Activated T-cell treated with anti-CD3 and anti-CD28 coated beads, Interleukin-2, amount 50 U/mL, for 48 hours (primary cell): ENCODE measurements around the gene AGAP1.

Source experiments
- DNase-seq, 2 experiments: peaks; one replicate each; pipeline ENCODE4 v3.0.0-alpha.2; 2020

Gene AGAP1

DNA sequence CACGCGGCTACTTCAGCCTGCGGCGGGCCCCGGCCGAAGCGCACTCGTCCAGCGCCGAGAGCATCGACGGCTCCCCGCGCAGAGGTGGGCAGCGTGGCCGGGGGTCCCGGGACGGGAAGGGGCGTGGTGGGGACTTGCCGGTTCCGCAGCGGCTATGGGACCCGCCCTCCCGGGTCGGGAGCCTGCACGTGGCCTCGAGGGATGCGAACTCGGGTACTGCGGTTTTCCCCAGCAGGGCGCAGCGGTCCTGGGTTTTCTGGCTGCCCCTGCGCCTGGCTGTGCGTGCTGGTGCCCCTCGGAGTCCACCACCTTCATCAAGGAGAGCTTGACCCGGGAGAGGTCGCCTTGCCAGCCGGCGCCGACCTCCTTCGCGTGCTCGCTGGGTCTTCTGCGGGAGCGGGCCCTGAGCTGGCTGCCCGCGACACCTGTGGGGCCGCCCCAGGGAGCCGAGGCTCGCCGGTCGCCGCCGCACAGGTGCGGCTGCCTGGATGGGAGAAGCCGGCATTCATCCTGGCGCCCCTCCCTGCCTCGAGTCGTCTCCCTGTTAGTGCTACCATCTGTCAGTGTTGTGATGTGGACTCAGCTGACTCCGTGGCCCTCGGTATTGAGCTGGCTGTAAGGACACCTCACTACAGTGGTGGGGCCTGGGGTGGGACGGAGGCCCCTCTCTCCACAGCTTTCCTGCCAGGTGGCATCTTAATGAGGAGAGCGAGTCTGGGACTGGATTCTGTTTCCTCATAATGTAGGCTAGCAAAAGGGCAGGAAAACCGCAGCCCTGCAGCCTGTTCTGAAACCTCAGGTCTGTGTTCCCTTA lies 177.3 kb downstream of the AGAP1 start:
- no peak for DNase-seq

DNA sequence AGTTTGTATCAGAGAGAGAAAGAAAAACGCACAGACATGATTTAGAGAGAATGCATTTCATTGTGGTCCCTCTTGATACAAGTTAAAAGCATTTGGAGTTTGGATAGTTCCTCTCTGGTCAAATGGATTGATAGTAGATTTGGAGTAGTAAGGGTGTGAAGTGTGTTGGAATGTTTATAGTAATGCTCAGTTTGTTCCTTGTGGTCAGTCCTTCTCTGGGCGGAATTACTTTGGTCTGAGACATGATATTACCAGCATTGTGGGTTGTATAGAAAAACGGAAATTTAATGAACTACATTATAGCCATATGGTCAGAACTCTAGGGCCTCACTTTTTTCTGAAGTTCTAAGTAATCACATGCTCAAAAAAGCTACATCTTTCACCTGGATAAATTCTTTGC lies 178.9 kb downstream of the AGAP1 start:
- DNase-seq, result no peak

DNA sequence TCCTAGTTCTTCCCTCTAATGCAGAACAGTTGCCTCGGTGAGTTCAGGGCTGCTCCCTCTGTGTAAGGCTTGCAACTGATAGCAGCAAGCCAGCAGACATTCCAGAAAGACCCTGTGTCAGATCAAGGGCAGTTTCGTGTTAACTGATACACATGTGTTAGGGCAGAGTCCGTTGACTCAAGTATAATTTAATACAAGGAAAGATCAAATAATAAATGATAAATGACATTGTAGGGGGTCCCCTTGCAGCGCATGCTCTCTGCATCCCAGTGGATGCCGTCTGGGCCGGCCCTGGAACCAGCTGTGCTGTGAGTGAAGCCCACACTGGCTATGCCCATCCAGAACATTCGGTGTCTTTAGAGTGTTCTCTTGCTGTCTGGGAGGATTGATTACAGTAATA lies 180.3 kb downstream of the AGAP1 start:
- no peak for DNase-seq

DNA sequence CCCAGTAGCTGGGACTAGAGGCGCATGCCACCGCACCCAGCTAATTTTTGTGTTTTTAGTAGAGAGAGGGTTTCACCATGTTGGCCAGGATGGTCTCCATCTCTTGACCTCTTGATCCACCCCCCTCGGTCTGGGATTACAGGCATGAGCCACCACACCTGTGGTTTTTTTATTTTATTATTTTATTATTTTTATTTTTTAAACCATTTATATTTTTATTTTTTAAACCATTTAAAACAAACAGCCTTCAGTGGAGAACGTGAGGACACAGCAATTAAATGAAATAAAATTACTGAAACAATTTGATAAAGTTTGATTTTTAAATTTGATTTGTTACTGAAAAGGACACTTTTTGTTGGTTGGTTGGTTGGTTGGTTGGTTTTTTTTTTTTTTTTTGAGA lies 181.0 kb downstream of the AGAP1 start:
- no peak for DNase-seq

DNA sequence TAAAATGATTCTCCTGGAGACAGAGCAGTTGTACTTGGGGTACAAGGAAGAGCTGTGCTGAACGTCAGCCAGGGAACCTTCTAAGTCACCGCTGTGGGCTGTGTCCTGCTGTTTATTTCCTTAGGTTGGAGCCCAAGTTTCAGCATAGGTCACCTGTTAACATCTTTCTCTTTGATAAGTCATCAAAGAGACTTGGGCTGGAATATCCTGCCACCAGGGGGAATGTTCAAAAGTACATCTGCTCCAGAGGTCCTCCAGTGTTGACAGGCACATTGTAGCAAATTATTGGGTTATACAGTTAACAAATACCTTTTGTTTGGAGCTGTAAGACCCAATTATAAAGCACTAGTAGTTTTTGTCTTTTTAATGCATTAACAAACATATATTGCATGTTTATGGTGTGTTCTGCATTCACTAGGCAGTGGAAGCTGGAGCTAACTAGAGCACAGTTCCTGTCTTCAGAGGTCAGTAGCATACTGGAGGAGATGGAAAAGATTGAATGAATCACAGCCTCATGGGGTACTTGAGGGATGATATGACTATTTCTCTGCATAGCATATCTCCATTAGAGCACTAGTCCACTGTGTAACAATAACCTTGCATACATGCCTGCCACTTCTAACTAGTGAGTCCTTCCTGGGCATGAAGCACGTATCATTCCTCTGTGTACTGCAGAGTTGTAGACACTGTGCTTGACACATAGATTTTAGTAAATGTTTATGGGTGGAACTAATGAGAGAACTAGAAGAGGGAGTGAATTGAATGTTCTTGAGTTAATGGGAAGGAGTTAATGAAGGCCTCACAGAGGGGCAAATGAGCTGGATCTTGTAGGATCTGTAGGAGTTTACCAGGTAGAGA lies 182.1 kb downstream of the AGAP1 start:
- no peak for DNase-seq

GRCh38 chr2:235676536-235676799 lies 182.6 kb downstream of the AGAP1 start:
- DNase-seq, result no peak

GRCh38 chr2:235677276-235677788 lies 183.5 kb downstream of the AGAP1 start:
- DNase-seq, result no peak

- no peak for DNase-seq
Observed at GRCh38 chr2:235677937-235678336, 184.1 kb downstream of the AGAP1 start.

DNA sequence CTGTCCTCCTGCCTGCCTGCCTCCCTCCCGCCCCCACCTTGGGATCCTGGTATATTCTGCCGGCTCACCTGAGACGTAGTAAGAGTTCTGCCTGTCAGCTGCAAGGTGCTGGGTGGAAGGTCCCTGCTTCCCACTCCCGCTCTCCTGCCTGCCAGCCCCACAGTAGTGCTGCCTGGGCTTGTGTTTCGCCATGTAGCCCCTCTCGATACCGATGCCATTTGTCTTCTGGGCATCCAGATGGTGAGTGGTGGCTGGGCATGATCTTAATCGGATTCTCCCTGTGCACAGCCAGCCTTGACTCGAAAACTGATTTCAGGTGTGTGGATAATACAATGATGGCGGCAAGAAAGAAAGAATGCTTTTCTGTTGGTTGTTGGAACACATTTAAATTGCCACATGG lies 184.9 kb downstream of the AGAP1 start:
- no peak for DNase-seq

DNA sequence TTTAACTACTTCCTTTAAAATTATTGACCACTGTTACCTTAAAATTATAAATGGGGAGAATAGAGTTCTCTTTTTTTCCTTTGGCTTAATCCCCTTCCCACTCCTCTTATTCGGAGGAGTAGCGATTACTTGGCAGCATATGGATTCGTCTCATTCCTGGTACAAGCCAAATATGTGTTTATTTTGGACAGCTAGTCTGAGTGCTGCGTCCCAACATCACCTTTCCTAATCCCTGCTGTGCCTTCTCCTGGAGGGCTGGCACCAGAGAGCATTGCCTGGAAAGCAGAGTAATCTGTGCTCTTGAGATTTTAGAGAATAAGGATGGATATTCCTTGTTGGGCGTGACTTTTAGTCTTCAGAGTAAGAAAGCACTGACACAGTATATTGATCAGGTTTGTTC lies 185.6 kb downstream of the AGAP1 start:
- DNase-seq, result no peak

GRCh38 chr2:235685024-235685721 lies 191.3 kb downstream of the AGAP1 start:
- no peak for DNase-seq

GRCh38 chr2:235688511-235689426 lies 194.9 kb downstream of the AGAP1 start:
- DNase-seq, result no peak

DNA sequence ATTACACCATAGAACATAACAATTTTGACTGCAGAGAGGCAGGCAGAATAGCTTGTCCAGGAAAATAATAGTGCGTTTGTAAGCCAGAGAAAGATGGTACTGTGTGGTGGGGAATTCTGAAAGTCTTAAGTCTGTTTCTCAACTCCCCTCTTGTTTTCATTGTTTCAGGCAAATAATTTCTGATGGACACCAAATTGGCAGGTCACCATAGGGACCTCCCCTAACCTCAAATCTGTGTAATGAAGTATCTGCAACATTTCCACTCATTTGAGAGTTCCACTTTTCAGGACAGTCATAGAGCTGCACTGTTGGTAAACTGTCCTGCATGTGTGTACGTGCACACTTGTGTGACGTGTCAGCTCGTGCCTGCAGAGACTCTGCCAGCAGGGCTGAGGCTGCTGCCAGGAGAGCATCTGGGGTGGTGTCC lies 195.6 kb downstream of the AGAP1 start:
- no peak for DNase-seq

GRCh38 chr2:235690082-235690808 lies 196.4 kb downstream of the AGAP1 start:
- no peak for DNase-seq

DNA sequence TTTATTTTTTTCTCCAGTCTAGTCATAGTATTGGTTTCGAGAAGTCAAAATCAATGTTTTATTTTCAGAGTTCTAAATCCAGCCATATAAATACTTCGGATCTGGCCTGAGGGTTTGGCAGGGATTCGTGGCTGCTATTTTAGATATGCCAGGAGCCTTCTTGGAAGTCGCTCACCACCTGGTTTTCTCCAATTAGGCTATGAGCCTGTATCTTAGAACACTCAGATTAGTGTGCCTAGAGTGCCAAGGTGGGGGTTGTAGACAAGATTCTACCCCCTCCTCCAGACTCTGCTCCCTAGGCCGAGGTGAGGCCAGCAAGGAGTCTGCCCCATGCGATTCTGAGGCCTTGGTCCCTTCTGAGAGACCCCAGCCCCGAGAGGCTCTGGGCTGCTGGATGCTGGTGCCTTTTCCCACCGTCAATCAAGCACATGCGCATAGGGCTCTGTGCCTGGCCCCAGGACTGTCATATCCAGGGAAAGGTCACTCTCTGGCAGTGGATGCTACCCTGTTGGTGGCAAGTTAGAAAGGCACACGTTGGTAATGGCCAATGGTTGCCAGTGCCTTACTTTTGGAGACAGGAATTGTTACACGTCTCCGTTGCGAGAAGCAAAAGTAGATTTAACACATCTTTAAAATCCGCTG lies 197.1 kb downstream of the AGAP1 start:
- DNase-seq, result no peak

DNA sequence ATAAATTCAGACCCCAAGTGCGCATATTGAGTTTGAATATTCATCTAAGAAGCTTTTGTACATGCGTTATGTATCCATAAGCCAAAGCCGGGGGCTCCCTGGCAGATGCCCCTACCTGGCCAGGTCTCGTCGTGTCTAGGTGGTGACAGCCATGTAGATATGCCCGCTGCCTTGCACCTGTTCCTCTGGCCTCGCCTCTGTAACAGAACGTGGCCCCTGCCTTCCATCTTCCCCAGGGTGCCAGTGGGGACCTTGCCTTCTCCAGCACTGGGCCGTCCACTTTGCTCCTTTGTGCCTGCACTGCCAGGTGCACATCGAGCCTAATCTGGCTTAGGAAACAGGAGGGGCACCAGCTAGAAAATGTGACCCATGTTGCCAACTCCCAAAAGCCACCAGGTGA lies 198.2 kb downstream of the AGAP1 start:
- no peak for DNase-seq

- DNase-seq, result no peak
Observed at GRCh38 chr2:235692671-235693171, 198.9 kb downstream of the AGAP1 start.

GRCh38 chr2:235693279-235693678 lies 199.4 kb downstream of the AGAP1 start:
- no peak for DNase-seq

- no peak for DNase-seq
Observed at GRCh38 chr2:235694721-235695601, 201.1 kb downstream of the AGAP1 start.

- no peak for DNase-seq
Observed at GRCh38 chr2:235695602-235695895, 201.7 kb downstream of the AGAP1 start.
